GM19452 (cell line): ENCODE results near the gene GAL3ST2.
"Not testable (repeated sequence)": the region's sequence is repeated elsewhere in the genome, so short reads cannot be mapped to it uniquely, and the experiment has no call there.

Experiments
- ATAC-seq: cut with Tn5 transposase; IDR thresholded peaks from one replicate; pipeline ENCODE4 v1.9.1; 2021; ENCODE audit not compliant: unreplicated experiment

GAL3ST2 gene

DNA sequence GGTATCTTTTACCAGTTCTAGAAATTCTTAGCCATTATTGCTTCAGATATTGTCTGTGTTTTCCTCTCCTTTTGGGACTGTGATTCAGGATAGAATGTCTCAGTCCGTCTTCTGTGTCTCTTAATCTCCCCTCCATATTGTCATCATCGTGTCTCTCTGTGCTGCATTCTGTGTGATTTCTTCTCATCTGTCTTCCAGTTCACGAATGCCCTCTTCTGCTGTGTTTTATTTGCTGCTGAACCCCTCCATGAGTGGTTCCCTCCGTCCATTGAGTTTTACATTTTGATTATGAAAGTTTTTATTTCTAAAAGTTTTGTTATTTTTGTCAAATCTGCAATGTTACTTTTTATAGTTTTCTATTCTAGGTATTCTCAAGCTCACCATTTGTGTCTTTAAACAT is 30.5 kb upstream of the GAL3ST2 start:
- ATAC-seq: no peak

- ATAC-seq: no peak
Observed at GRCh38 chr2:241748468-241749256, 28.0 kb upstream of the GAL3ST2 start.

DNA sequence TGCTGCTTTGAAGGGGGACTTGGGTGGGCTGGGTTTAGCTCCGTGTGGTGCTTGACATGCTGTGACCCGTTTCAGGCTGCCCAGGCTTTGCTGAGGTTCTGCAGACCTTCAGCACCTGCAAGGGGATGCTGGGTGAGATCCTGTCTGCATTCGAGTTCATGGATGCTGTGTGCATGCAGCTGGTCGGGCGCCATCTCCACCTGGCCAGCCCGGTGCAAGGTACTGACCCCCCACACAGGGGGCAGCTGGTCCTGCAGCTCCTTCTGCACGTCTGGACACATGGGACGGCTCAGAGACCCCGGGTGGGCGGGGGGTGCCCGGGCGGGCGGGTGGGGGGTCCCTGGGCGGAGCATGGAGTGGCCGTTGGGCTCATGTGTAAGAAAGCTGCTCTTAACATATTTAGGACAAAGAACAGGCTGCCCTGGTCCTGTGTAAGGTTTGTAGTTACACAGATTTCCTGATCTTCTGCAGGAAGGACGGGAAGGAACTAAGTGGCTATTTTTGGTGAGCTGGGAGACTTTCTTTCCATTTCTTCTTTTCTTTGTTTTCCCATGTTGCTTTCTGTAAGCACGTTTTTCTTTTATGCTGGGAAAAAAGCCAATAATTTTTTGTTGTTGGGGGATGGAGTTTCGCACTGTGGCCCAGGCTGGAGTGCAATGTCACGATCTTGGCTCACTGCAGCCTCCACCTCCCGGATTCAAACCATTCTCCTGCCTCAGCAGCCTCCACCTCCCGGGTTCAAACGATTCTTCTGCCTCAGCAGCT is 26.4 kb upstream of the GAL3ST2 start:
- no peak for ATAC-seq

DNA sequence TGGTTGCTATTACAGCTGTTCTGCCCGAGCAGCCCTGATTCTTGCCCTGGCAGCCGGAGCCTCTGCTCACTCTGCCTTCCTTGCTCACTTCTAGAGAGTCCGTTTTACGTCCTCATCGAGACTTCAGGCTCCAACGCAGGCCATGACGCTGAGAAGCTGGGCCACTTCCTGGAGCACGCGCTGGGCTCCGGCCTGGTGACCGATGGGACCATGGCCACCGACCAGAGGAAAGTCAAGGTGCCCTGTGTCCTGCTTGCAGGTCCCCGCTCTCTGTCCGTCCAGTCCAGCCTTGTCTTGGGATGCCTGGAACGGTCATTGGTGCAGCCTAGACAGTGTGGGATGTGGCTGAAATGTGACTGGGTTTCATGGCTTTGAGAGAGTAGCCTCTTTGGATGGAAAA is 25.5 kb upstream of the GAL3ST2 start:
- ATAC-seq: no peak

GRCh38 chr2:241751776-241752175 is 24.8 kb upstream of the GAL3ST2 start:
- no peak for ATAC-seq

DNA sequence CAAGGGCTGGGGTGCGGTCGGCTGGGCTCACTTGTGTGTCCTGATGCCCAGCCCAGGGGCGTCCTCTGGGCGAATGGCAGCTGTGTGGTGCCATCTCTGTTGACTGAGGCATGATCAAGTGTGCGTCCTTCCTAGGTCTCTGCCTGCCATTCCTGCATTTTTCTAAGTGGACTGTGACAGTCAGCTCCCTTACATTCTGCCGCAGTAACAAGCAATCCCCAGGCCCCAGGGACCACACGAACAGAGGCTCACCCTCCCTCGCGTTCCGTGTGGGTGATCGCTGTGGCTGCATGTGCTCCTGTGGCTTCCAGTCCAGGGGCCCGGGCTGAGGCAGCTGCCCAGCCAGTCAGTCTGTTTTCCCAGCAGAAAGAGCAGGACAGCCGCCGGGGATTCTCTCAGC is 24.4 kb upstream of the GAL3ST2 start:
- ATAC-seq: no peak

GRCh38 chr2:241752689-241753276 is 23.8 kb upstream of the GAL3ST2 start:
- ATAC-seq: no peak

- ATAC-seq: no peak
Observed at GRCh38 chr2:241753493-241753892, 23.1 kb upstream of the GAL3ST2 start.

DNA sequence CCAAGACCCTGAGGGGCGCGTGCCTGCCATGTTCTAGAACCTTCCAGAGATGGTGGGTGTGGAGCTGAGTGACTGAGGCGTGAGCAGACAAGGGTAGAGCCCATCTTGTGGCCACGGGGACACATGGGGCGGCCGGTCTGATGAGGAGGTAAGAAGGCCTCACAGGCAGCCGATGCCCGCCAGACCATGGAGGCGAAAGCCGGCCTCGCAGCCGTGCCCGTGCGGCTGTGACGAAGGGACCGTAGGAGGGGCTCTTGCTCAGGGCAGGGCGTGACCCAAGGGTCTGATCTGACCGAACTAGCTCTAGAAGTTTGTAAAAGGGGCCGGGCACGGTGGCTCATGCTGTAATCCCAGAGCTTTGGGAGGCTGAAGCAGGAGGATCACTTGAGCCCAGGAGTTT is 22.6 kb upstream of the GAL3ST2 start:
- no peak for ATAC-seq

- no peak for ATAC-seq
Observed at GRCh38 chr2:241755166-241755565, 21.5 kb upstream of the GAL3ST2 start.

- ATAC-seq: no peak
Observed at GRCh38 chr2:241755777-241756176, 20.8 kb upstream of the GAL3ST2 start.

- ATAC-seq: no peak
Observed at GRCh38 chr2:241759067-241759807, 17.4 kb upstream of the GAL3ST2 start.

- not testable (repeated sequence) for ATAC-seq
Observed at GRCh38 chr2:241759893-241760292, 16.7 kb upstream of the GAL3ST2 start.

- no peak for ATAC-seq
Observed at GRCh38 chr2:241760301-241760771, 16.3 kb upstream of the GAL3ST2 start.

DNA sequence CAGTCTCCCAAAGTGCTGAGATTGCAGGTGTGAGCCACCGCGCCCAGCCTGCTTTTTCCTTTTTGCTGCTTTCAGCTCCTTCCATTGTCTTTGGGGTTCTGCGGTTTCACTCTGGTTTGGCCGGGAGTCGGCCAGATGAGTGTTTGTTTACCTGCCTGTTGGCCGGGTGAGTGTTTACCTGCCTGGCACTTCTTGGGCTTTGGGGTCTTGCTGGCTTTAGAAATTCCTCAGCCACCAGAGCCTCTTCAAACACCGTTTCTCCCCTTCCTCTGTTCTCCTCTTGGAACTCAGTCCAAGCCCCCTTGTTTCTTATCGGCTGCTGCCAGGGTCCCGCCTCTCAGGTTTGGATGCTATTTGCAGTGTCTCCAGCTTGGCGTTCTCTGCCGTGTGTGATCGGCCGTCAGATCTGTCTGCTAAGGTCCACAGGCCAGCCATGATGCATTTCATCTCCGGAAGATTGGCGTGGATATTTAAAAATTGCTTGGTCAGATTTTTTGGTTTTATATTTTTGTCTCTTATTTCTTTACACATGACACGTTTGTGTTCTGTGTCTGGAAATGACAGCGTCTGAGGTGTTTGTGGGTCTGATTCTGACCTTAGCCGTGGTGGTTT is 14.2 kb upstream of the GAL3ST2 start:
- ATAC-seq: no peak

DNA sequence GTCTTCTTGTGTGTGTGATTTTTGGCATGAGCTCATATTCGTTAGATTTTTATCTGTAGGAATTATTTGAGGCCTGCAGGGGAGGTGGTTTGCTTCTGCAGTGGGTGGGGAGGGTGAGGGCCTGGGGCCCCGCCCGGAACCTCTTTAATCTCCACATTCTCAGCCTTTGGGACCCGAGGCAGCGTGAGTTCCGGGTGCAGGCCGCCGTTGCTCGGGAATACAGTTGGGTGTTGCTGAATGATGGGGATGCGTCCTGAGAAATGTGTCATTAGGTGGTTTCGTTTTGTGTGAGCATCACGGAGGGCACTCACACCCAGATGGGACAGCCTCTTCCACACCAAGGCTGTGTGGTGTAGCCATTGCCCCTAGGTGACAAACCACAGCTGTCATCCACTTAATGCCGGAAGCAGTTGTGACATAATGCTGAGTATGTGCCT is 13.7 kb upstream of the GAL3ST2 start:
- ATAC-seq: peak; percentile 70

GRCh38 chr2:241763551-241764274 is 12.9 kb upstream of the GAL3ST2 start:
- ATAC-seq: no peak

DNA sequence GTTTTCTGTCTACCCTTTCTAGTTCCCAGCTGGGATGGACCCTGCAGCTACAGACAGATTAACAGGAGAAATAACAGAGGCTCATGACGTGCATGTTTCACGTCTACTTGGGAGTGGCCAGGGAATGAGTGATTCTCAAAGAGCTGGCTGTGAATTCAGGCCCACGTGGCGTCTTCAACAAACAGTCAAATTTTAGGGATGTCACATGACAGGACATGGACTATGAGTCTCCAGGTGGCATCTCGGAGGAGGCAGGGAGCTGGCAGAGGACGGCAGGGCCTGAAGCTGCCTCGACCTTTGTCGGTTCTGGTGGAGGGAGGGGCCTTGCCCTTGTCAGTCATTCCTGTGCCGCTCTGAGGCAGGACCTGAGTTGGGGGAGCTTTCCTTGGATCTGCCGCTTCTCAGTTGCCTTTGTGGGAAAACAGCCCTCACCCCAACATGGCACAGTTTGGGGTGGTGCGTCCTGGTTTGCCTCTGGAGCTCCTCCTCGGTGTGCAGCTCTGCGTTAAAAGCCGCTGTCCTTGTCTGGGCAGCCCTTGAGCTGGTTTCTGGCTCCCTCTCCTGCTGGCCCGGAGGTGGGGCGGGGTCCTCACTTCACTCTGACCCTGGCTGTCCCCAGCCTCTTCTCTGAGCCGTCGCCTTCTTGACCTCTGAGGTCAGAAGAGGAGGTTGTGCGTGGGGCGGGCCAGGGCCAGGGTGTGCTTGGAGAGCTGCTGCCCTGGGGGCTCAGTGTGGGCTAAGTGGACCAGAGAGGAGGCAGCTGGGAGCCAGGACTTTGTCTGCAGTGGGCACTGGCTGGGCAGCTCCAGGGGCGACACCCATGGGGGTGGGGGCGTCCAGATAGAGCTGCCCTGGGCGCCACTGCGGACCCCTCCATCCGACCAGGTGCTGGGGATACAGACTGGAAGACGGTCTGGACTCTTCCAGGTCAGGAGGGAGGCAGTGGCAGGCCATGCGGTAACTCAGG is 12.1 kb upstream of the GAL3ST2 start:
- ATAC-seq: no peak
